GM18951 (cell line): ENCODE results near the gene GAGE13.

Source experiments
- POLR2A ChIP-seq: IDR thresholded peaks from 4 replicates; pipeline ENCODE4 v1.6.1; 2011; ENCODE audit warnings: mild to moderate bottlenecking; ENCODE audit not compliant: insufficient read length, insufficient read depth; ENCODE audit errors: extremely low read depth
- in situ Hi-C: fragments of 300-500 bp; cut with MboI; formaldehyde crosslinking; loops from one replicate; pipeline ENCODE4 v1.12.0; 2022; ENCODE audit warnings: low sequenced_read_pairs, mixed read lengths, inconsistent platforms; ENCODE audit not compliant: unreplicated experiment

GAGE13 gene

GRCh38 chrX:49308604-49309269 is 22.6 kb upstream of the GAGE13 start:
- TF ChIP-seq POLR2A = no peak
- in situ Hi-C loops = loop anchor here (25.0 kb wide), 1 partner anchor 254 kb away; the partner anchor contains the start of genes GAGE12E, GAGE12F and GAGE12G

- in situ Hi-C loops = loop anchor here (25.0 kb wide), 1 partner anchor 253 kb away; the partner anchor contains the start of genes GAGE12E, GAGE12F and GAGE12G
- no peak for TF ChIP-seq POLR2A
Measured at GRCh38 chrX:49309401-49309981, 21.9 kb upstream of the GAGE13 start.

- in situ Hi-C loops = loop anchor here (25.0 kb wide), 1 partner anchor 252 kb away; the partner anchor contains the start of genes GAGE12E, GAGE12F and GAGE12G
- TF ChIP-seq POLR2A = no peak
Measured at GRCh38 chrX:49310371-49310770, 21.0 kb upstream of the GAGE13 start.

GRCh38 chrX:49312176-49312575 is 19.2 kb upstream of the GAGE13 start:
- no peak for TF ChIP-seq POLR2A
- in situ Hi-C loops = loop anchor here (25.0 kb wide), 1 partner anchor 250 kb away; the partner anchor contains the start of genes GAGE12E, GAGE12F and GAGE12G

GRCh38 chrX:49316085-49316484 is 15.3 kb upstream of the GAGE13 start:
- no peak for TF ChIP-seq POLR2A
- in situ Hi-C loops = loop anchor here (25.0 kb wide), 1 partner anchor 246 kb away; the partner anchor contains the start of genes GAGE12E, GAGE12F and GAGE12G

GRCh38 chrX:49321737-49322136 is 9.6 kb upstream of the GAGE13 start, which contains the start of gene GAGE12J:
TSS of gene GAGE12J (plus strand) at chrX:49322037. CDS start at chrX:49323194, 1,157 bp downstream.
- in situ Hi-C loops = loop anchor here (25.0 kb wide), 1 partner anchor 241 kb away; the partner anchor contains the start of genes GAGE12E, GAGE12F and GAGE12G

GRCh38 chrX:49322266-49322665 is 9.1 kb upstream of the GAGE13 start:
- in situ Hi-C loops = loop anchor here (25.0 kb wide), 1 partner anchor 240 kb away; the partner anchor contains the start of genes GAGE12E, GAGE12F and GAGE12G

- in situ Hi-C loops = loop anchor here (25.0 kb wide), 1 partner anchor 239 kb away; the partner anchor contains the start of genes GAGE12E, GAGE12F and GAGE12G
Measured at GRCh38 chrX:49323735-49324134, 7.6 kb upstream of the GAGE13 start.

GRCh38 chrX:49330421-49330820 is 961 bp upstream of the GAGE13 start:
- in situ Hi-C loops = loop anchor here (25.0 kb wide), 1 partner anchor 307 kb away; no protein-coding TSS in a partner anchor

GRCh38 chrX:49331841-49332240 is 459 bp downstream of the GAGE13 start:
- in situ Hi-C loops = loop anchor here (25.0 kb wide), 1 partner anchor 305 kb away; no protein-coding TSS in a partner anchor

GRCh38 chrX:49341449-49341848 is 10.1 kb downstream of the GAGE13 start:
- in situ Hi-C loops = loop anchor here (25.0 kb wide), 1 partner anchor 296 kb away; no protein-coding TSS in a partner anchor

GRCh38 chrX:49344496-49345175 is 13.3 kb downstream of the GAGE13 start:
- in situ Hi-C loops = loop anchor here (25.0 kb wide), 1 partner anchor 293 kb away; no protein-coding TSS in a partner anchor

GRCh38 chrX:49345402-49345801 is 14.0 kb downstream of the GAGE13 start:
- in situ Hi-C loops = loop anchor here (25.0 kb wide), 1 partner anchor 292 kb away; no protein-coding TSS in a partner anchor

- in situ Hi-C loops = loop anchor here (25.0 kb wide), 1 partner anchor 291 kb away; no protein-coding TSS in a partner anchor
Measured at GRCh38 chrX:49346150-49346549, 14.8 kb downstream of the GAGE13 start.
